Bronchial epithelial cell (primary cell): Measurements from ENCODE around the gene PRKCE. TPM values are rescaled to one million over a fixed set of nuclear protein-coding genes. Genes with fewer than 3 reads are reported as not detected.

ENCODE experiments used
- DNase-seq: peaks from one replicate; pipeline ENCODE4 v3.0.0-alpha.2; 2010; ENCODE audit warnings: low read depth
- FAIRE-seq: peaks from 2 replicates; lab custom pipeline; 2011; peaks lifted over from hg19 to GRCh38; lab: Jason Lieb, UNC
- H3K27me3 ChIP-seq: 2 replicates; pipeline ENCODE4 v1.5.1; 2011; ENCODE audit warnings: low read length; ENCODE audit not compliant: control insufficient read depth, insufficient read depth
- H3K36me3 ChIP-seq: 2 replicates; pipeline ENCODE4 v1.5.1; 2011; ENCODE audit warnings: low read length; ENCODE audit not compliant: control insufficient read depth, insufficient read depth
- H3K4me3 ChIP-seq: 2 replicates; pipeline ENCODE4 v1.5.1; 2011; ENCODE audit warnings: mild to moderate bottlenecking, low read depth, low read length, control low read depth
- CTCF ChIP-seq: IDR thresholded peaks from 2 replicates; pipeline ENCODE4 v1.5.1; 2011; ENCODE audit warnings: mild to moderate bottlenecking, moderate library complexity, low read length, control low read depth, inconsistent platforms; ENCODE audit not compliant: insufficient read depth, severe bottlenecking
- total RNA-seq: library from RNA; depleted of rRNA; stranded (reverse); fragments of >200 nt; gene quantifications from 2 replicates; pipeline ENCODE4 v1.2.1, GENCODE V29; 2014

The PRKCE gene
- total RNA-seq, 1 donor from 2014 or later: 6.3 TPM

- Histone ChIP-seq H3K27me3 (no peaks in the 10 kb centered on the region), H3K4me3 (no peak overlapping the region), H3K36me3 (no peaks in the 10 kb centered on the region)
- no peak for FAIRE-seq
- DNase-seq: no peak
- TF ChIP-seq CTCF: no peak
Measured at GRCh38 chr2:45746888-45747287, 95.4 kb downstream of the PRKCE start.

GRCh38 chr2:45747363-45747762 lies 95.9 kb downstream of the PRKCE start:
- no peak for FAIRE-seq
- no peaks in the 10 kb centered on the region for H3K27me3 ChIP-seq
- no peak for TF ChIP-seq CTCF
- H3K4me3 ChIP-seq: no peak overlapping the region
- no peak for DNase-seq
- no peaks in the 10 kb centered on the region for H3K36me3 ChIP-seq

- no peaks in the 10 kb centered on the region for H3K36me3 ChIP-seq
- no peak for DNase-seq
Measured at GRCh38 chr2:45748239-45748638, 96.8 kb downstream of the PRKCE start.

GRCh38 chr2:45750001-45750400 lies 98.5 kb downstream of the PRKCE start:
- Histone ChIP-seq H3K27me3 (no peaks in the 10 kb centered on the region), H3K4me3 (no peak overlapping the region), H3K36me3 (no peaks in the 10 kb centered on the region)
- FAIRE-seq (no peak), DNase-seq (no peak)
- no peak for TF ChIP-seq CTCF

More at GRCh38 chr2:45748239-45748638, 96.8 kb downstream of the PRKCE start:
- Histone ChIP-seq H3K27me3 (no peaks in the 10 kb centered on the region), H3K4me3 (no peak overlapping the region)
- TF ChIP-seq CTCF: no peak
- FAIRE-seq: no peak

GRCh38 chr2:45750484-45750883 lies 99.0 kb downstream of the PRKCE start:
- peak; percentile 4 for DNase-seq
- Histone ChIP-seq H3K36me3 (no peaks in the 10 kb centered on the region), H3K4me3 (no peak overlapping the region), H3K27me3 (no peaks in the 10 kb centered on the region)
- no peak for TF ChIP-seq CTCF
- FAIRE-seq: no peak

- Histone ChIP-seq H3K36me3 (no peaks in the 10 kb centered on the region), H3K4me3 (no peak overlapping the region), H3K27me3 (no peaks in the 10 kb centered on the region)
- no peak for DNase-seq
- TF ChIP-seq CTCF: no peak
- no peak for FAIRE-seq
Measured at GRCh38 chr2:45753381-45753780, 101.9 kb downstream of the PRKCE start.
